HG03575 (cell line): Measurements from ENCODE around the gene CRB2.

Source experiments
- ATAC-seq: cut with Tn5 transposase; IDR thresholded peaks from one replicate; pipeline ENCODE4 v1.9.1; 2021; ENCODE audit not compliant: unreplicated experiment, insufficient number of reproducible peaks, low FRiP score; ENCODE audit errors: extremely low read depth

The CRB2 gene

GRCh38 chr9:123373447-123373923 is 17.5 kb downstream of the CRB2 start:
- ATAC-seq = no peak

DNA sequence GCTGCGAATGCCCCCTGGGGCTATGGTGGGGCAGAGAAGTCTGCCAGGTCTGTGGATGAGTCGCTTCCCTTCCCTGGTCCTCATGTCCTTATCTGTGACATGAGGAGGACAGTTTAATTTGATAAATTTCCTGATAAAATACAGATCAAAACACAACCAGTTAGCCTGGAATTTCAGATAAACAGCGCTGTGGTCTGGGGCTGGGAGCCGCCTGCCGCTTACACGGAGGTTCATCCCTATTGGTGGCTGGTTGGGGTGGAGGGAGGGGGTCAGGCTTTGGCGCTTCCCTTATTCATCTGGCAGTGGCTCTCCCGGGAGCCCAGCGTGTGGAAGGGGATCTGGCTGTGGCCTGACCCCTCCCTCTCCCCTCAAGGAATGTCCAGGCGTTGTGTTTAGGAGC is 17.9 kb downstream of the CRB2 start:
- no peak for ATAC-seq

GRCh38 chr9:123375469-123376132 is 19.6 kb downstream of the CRB2 start:
- no peak for ATAC-seq

DNA sequence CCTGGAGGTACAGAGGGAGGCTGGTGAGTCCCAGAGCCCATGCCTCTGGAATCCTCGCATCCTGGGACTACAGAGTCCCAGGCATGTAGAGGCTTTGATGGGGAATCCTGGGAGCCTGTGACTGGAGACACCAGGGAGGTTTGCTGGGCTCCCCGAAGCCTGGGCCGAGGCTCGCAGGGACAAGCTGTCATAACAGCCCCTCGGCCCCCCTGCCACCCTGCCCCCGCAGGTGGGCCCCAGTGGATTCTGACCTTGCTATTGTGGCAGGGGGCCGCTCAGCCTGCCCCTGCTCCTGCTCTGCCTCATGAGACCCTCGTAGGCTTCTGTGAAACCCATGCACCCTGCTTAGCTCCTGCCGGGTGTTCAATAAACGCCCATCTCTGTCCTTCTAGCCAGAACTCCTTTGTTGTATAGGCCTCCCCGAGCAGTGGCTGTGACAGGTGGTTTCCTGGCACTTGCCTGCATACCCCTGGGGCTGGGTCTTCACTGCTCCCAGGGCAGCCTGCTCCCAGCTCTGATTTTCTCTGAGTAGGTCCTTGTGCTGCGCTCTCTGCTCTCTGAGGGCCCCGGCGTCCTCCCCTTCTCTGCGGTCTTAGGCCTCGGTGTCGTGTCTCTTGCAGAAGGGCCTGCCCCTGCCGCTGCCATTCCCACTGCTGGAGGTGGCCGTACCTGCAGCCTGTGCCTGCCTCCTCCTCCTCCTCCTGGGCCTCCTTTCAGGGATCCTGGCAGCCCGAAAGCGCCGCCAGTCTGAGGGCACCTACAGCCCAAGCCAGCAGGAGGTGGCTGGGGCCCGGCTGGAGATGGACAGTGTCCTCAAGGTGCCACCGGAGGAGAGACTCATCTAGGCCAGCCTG is 20.4 kb downstream of the CRB2 start:
- no peak for ATAC-seq

DNA sequence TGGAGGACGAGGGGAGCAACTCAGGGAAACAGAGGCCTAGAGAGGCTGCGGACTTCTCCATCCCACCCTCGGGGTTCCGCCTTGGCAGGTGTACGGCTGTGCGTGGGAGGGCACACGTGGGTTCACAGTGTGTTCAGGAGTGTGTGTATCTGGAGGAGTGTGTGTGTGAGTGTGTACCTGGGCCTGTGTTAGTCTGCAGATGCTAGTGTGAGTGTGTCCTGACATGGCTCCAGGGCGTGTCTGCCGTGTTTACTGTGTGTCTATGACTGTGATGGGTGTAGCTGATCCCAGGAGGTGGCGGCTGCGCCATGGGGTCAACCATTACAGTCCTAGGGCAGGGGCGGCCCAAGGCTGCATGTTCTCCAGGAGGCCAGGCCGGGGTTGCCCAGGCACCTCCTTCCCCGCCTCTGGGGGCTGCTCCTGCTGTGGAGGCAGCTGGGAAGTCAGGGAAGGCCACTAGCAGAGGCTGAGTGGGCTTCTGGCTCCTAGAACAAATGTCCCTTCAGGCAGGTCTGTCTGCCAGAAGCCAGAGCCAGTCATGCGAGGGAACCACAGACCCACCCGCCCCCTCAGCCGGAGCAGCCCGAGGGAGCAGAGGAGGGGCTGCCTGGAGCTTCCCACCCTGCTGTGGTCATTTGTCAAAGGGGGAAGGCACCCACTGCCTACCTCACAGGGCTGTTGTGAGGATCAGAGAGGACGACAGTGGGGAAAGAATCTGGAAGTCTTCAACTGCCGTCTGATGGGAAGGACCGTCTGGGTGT is 21.4 kb downstream of the CRB2 start:
- no peak for ATAC-seq

- ATAC-seq = no peak
Observed at GRCh38 chr9:123378025-123378424, 22.0 kb downstream of the CRB2 start.

GRCh38 chr9:123378956-123379660 is 23.1 kb downstream of the CRB2 start:
- no peak for ATAC-seq

GRCh38 chr9:123380852-123381705 is 25.1 kb downstream of the CRB2 start:
- no peak for ATAC-seq

DNA sequence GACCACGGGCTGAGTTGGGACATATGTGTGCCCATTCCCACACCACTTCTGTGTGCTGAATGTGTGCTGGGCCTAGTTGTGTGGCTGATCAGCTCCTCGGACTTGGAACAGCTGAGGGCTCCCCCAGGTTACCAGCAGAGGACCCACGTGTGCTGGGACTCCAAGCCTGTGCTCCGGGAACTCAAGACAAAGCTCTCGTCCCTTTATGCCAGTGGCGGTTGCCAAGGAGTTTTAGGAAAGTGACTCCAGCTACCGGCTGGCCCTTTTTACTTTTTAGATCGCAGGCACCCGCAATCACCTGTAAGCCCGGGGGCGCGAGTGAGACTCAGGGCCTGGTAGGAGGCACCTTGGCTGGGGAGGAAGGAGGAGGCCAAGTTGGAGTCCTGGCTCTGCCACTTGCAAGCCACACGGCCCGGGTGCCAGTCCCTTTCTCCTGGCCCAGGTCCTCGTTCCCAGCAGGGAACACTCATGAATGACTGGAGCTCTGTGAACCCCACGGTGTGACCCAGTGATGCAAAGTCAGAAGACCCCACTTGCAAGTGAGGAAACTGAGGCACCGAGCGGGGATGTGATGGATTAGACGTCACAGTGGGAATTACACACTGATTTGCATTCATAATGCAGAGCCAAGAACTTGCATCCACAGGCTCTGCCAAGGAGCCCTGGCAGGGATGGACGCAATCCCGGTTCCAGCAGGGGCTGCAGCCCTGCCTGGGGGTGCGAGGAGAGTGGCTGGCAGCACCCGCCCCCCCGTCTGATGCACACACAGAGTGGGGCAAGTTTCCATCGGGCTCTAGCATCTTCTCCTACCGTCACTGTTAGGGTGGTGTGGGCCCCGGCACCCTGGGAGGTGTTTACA is 26.9 kb downstream of the CRB2 start:
- ATAC-seq = no peak

DNA sequence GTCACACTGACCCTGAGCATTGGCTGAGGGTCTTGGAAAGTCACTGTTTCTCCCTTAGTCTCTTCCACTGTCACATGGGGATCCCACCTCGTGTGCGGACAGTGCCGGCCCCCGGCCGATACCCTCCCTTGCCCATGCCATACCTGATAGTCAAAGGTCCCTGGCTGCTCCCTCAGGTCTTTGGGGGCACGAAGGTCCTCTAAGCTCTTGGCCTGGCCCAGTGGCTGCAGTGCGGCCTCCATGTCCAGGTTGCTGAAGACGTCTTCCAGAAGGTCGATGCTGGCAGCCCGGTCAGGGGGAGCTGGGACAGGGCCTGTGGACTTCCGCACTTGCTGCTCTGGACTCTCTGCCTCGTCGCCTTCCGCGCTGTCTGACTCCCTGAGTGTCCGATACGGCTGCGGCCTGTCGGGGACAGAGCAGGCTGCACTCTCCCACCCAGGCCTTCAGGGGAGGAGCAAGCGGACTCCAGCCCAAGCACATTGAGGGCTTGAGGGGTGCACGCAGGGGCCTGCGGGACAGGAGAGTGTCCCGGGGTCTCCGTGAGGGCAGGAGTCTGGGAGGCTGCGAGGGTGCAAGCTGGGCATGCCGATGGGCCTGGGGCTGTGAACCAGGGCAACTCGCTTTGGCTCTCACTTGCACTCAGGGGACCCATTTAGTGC is 27.6 kb downstream of the CRB2 start:
- ATAC-seq = no peak

DNA sequence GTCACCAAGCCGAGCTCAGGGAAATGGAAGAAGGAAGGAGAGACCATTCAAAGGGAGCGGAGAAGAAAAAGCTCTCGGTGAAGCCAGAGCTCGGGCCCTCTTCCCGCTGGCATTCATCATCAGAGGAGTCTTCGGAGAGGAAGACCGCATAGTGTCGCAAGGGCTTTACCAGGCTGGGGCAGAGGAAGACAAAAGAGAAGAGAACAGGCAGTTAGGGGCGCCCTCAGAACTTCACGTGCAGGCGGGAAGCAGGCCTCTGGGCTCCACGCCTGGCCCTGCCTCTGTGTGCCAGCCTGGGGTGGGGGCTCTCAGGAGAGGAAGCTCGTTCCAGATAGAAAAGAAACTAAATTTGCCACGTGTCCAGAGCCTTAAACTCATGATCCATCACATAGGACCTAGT is 31.7 kb downstream of the CRB2 start:
- no peak for ATAC-seq

DNA sequence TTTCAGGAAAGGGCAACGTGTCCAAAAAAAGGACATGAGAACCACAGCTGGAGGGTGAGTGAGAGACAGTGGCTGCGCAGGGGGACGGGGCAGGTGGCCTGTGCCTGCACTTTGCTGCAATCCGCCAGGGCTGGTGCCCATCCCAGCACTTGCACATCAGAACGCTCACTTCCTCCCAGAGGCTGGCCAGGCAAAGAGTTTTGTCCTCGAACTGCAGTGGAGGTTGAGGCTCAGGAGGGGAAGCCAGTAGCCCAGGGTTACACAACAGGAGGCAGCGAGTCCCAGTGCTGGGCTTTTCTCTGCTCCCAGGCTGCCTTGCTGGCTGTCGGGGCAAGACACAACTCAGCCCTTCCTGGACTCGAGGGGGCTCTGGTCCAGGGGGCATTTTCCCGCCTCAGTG is 33.1 kb downstream of the CRB2 start:
- no peak for ATAC-seq

DNA sequence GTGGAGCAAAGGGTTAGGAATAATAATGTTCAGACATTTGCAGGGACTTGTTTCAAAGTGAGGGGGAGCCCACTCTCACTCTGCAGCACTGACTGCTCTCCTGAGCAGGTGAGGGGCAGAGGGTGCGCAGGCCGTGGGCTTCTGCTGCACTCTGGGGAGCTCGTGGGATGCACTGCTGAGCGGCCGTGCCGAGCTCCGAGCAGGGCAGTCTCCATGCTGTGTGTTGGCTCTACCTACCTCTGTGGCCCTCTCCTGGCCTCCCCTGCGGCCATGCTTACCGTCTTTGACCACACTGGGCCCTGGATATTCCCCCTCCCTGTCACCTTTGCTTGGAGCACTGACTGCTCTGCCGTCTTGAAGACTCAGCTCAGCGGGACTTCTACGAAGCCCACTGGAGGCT is 33.7 kb downstream of the CRB2 start:
- no peak for ATAC-seq

GRCh38 chr9:123390337-123391135 is 34.5 kb downstream of the CRB2 start:
- no peak for ATAC-seq

DNA sequence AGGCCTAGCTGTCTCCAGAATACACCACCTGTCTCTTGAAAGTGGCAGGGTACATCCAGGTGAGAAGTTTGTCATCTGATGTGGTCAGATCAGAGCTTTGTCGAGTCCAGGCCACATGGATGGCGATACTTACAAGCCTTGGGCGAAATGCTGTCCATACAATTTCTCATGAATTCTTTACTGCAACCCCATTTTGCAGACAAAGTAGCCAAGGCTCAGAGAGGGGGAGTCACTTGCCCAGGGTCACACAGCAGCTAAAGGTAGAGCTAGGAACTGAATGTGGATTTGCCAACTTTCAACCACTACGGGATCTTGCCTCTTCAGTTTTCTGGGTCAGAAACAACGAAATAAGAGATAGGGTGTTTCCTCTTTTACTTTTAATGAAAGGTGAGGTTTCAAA is 35.2 kb downstream of the CRB2 start:
- no peak for ATAC-seq

DNA sequence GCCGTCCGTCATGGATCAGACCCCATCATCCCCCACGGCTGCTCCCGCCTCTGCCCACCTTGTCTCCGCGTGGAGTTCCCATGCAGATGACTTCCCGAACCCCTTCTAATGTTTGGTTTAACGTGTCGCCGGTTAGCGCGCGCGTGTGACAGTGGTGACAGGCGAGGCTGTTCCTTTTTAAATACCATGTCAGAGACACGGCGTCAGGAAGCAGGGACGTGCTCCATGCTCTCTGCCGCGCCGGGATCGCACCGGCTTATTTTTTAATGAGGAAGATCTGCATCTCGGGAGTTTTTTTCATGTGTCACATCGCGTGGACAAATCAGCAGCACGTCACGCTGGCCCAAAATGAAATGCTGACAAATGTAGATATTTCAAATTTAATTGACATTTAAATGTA is 35.9 kb downstream of the CRB2 start:
- ATAC-seq = no peak
